Raji (cell line): ENCODE measurements around the gene METTL9.

Experiments
- POLR2A ChIP-seq: IDR thresholded peaks from 2 replicates; pipeline ENCODE4 v1.6.1; 2011; ENCODE audit warnings: low read depth, low read length, control low read depth; ENCODE audit not compliant: insufficient read depth

METTL9 gene

GRCh38 chr16:21663889-21664647 is 64.7 kb downstream of the METTL9 start, which contains the start of gene OTOA:
Gene OTOA, plus strand, starts transcription at chr16:21663968. Its CDS starts 14,547 bp downstream, at chr16:21678515.
- no peak for TF ChIP-seq POLR2A

- TF ChIP-seq POLR2A: no peak
These were observed 65.6 kb downstream of the METTL9 start for GRCh38 chr16:21664801-21665492.

GRCh38 chr16:21666772-21667171 is 67.4 kb downstream of the METTL9 start:
- no peak for TF ChIP-seq POLR2A

GRCh38 chr16:21667575-21667974 is 68.2 kb downstream of the METTL9 start:
- no peak for TF ChIP-seq POLR2A

- no peak for TF ChIP-seq POLR2A
These were observed 74.1 kb downstream of the METTL9 start for GRCh38 chr16:21673469-21673868.

- TF ChIP-seq POLR2A: no peak
These were observed 83.8 kb downstream of the METTL9 start for GRCh38 chr16:21683184-21683583.

- TF ChIP-seq POLR2A: no peak
These were observed 84.8 kb downstream of the METTL9 start for GRCh38 chr16:21684199-21684598.

- no peak for TF ChIP-seq POLR2A
These were observed 85.7 kb downstream of the METTL9 start for GRCh38 chr16:21685034-21685455.

GRCh38 chr16:21689107-21689506 is 89.7 kb downstream of the METTL9 start:
- no peak for TF ChIP-seq POLR2A

- no peak for TF ChIP-seq POLR2A
These were observed 95.2 kb downstream of the METTL9 start for GRCh38 chr16:21694609-21695008.

GRCh38 chr16:21697032-21697431 is 97.7 kb downstream of the METTL9 start:
- TF ChIP-seq POLR2A: no peak

- TF ChIP-seq POLR2A: no peak
These were observed 99.0 kb downstream of the METTL9 start for GRCh38 chr16:21698169-21699032.

GRCh38 chr16:21701271-21701670 is 101.9 kb downstream of the METTL9 start:
- no peak for TF ChIP-seq POLR2A

- no peak for TF ChIP-seq POLR2A
These were observed 102.9 kb downstream of the METTL9 start for GRCh38 chr16:21702276-21702675.

- TF ChIP-seq POLR2A: no peak
These were observed 103.8 kb downstream of the METTL9 start for GRCh38 chr16:21703156-21703555.
